ENCODE measurements around the gene PANK3. TPM values are rescaled to one million over a fixed set of nuclear protein-coding genes. Genes with fewer than 3 reads are reported as not detected.
A peak's percentile ranks its signal among the peaks of the same experiment; 100 is the strongest.

The PANK3 gene
- total RNA-seq, 4 donors from 2014 or later: 24.9 to 40.1 (median 35.4) TPM

GRCh38 chr5:168529374-168530234 is 49.6 kb downstream of the PANK3 start:
- Histone ChIP-seq H3K4me1 (peaks cover 0 to 15% (median 6%) of the 10 kb centered on the region in 3 donors), H3K27me3 (peaks cover 0 to 69% (median 7%) of the 10 kb centered on the region in 4 donors), H3K4me3 (peak overlapping the region; percentile 23 to 62 (median 37)), H3K27ac (no peak overlapping the region), H3K36me3 (peaks cover 0 to 3% (median 0%) of the 10 kb centered on the region in 3 donors), H3K9me3 (no peaks in the 10 kb centered on the region)
- WGBS, 2 donors: 65 to 80% methylated on average over 3 to 32 of the region's 125 CpGs
- DNase-seq: no peak
- no peak for TF ChIP-seq CTCF (IDR thresholded peaks at IDR 0.05)
- TF ChIP-seq POLR2A (IDR thresholded peaks at IDR 0.05): no peak
- intact Hi-C loops (cut with DNase I): no loop called here

- Histone ChIP-seq H3K4me3 (peak within 1 kb of the TSS; percentile 23 to 62 (median 37)), H3K9me3 (no peaks in the 10 kb centered on the region), H3K27ac (no peak within 1 kb of the TSS), H3K4me1 (peaks cover 0 to 15% (median 6%) of the 10 kb centered on the region in 3 donors), H3K36me3 (peaks cover 0 to 3% (median 0%) of the 10 kb centered on the region in 3 donors), H3K27me3 (peaks cover 0 to 62% (median 7%) of the 10 kb centered on the region in 4 donors)
- WGBS, 2 donors: 28 to 42% methylated on average over 12 to 21 of the region's 38 CpGs
- intact Hi-C loops (cut with DNase I): no loop called here
- no peak for DNase-seq
- TF ChIP-seq CTCF (IDR thresholded peaks at IDR 0.05): no peak
- no peak for TF ChIP-seq POLR2A (IDR thresholded peaks at IDR 0.05)
These were observed 50.4 kb downstream of the PANK3 start, which contains the start of gene FBLL1 for GRCh38 chr5:168528521-168529373. Gene FBLL1 (plus strand): TSS chr5:168529305. CDS start chr5:168529505, 200 bp downstream.

- no peak overlapping the region for H3K4me3 ChIP-seq
- DNase-seq: no peak
- intact Hi-C loops (cut with DNase I): no loop called here
- H3K27ac ChIP-seq: no peak overlapping the region
- TF ChIP-seq CTCF (IDR thresholded peaks at IDR 0.05) (no peak), POLR2A (IDR thresholded peaks at IDR 0.05) (no peak)
- H3K4me1 ChIP-seq: peaks cover 0 to 15% (median 6%) of the 10 kb centered on the region in 3 donors
- 77 to 93% methylated on average over 4 of the region's 4 CpGs for WGBS, 2 donors
- no peaks in the 10 kb centered on the region for H3K9me3 ChIP-seq
- H3K36me3 ChIP-seq: peaks cover 0 to 3% (median 0%) of the 10 kb centered on the region in 3 donors
- H3K27me3 ChIP-seq: peaks cover 0 to 53% (median 7%) of the 10 kb centered on the region in 4 donors
These were observed 51.3 kb downstream of the PANK3 start for GRCh38 chr5:168527756-168528295.

GRCh38 chr5:168525856-168526255 is 53.3 kb downstream of the PANK3 start:
- DNase-seq: no peak
- Histone ChIP-seq H3K36me3 (no peaks in the 10 kb centered on the region), H3K4me1 (peaks cover 0 to 15% (median 6%) of the 10 kb centered on the region in 3 donors), H3K27me3 (peaks cover 0 to 33% (median 4%) of the 10 kb centered on the region in 4 donors), H3K4me3 (no peak overlapping the region), H3K9me3 (no peaks in the 10 kb centered on the region), H3K27ac (no peak overlapping the region)
- TF ChIP-seq CTCF (IDR thresholded peaks at IDR 0.05) (no peak), POLR2A (IDR thresholded peaks at IDR 0.05) (no peak)
- intact Hi-C loops (cut with DNase I): no loop called here
- 58 to 75% methylated on average over 2 of the region's 2 CpGs for WGBS, 2 donors

Data from esophagus squamous epithelium (tissue), 5 donors.